Posterior cingulate gyrus (tissue), 11 donors: ENCODE measurements around the gene GRIA1.

ENCODE experiments used
- DNase-seq, 10 donors: peaks; one replicate each; pipeline versions ENCODE4 v3.0.0 to v3.0.0-alpha.2; 2020 to 2021; ENCODE audit warnings: mixed read lengths in 3 of 10
- intact Hi-C: fragments of 100-400 bp; cut with DNase I; formaldehyde crosslinking; loops from one replicate; pipeline ENCODE4 v1.15.1; 2023

GRIA1 gene

DNA sequence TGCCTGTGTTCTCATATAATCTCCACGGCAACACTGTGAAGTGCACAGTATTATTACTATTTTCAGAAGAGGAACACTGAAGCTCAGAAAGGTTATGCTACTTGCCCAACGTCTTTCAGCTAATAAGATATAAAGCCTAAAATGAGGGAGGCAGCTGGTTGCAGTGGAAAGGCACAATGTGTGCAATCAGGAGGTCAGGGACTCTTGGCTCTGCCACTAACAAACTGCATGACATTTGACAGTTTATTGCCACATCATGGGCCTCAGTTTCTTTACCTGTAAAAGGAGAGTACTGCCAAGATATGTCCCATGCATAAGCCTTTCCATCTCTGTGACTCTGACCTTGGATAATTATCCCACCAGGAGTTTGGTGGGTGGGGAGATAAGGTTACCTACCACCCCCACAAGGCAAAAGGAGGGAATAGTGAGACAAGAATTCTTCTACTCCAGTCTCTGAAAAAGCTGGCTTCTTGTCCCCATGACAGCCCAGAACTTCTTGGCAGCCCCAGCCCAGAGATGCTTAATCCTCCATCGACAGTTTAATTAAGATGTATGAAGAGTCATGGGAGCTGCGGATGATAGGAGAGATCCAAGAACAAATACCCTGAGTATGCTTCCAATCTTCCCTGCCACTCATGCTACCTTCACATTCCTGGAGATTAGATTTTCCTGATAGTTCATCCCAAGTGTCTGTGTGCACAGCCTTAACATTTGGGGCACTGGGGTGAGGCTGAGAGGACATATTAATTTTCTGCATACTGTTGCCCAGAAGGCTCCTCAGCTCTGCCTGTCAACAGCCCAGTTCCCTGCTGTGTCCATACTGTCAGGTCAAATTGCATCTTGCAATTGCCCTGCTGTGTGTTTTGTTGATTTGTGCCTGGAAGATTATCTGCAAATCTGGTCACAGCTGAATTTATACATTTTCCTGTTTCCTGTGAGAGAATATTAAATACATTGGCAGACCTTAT lies 277.0 kb downstream of the GRIA1 start:
- intact Hi-C loops = no loop called here
- DNase-seq = no peak

DNA sequence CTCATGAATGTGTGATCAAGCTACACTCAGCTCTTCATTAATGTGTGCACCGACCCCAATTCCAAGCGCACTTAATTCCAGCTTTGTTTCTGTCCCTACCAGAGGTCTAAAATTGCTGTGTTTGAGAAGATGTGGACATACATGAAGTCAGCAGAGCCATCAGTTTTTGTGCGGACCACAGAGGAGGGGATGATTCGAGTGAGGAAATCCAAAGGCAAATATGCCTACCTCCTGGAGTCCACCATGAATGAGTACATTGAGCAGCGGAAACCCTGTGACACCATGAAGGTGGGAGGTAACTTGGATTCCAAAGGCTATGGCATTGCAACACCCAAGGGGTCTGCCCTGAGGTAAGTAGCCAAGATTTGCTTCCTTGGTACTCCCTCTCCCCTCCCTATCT lies 279.6 kb downstream of the GRIA1 start:
- no peak for DNase-seq
- intact Hi-C loops = no loop called here

GRCh38 chr5:153774686-153775085 lies 284.2 kb downstream of the GRIA1 start:
- intact Hi-C loops = no loop called here
- DNase-seq = no peak

DNA sequence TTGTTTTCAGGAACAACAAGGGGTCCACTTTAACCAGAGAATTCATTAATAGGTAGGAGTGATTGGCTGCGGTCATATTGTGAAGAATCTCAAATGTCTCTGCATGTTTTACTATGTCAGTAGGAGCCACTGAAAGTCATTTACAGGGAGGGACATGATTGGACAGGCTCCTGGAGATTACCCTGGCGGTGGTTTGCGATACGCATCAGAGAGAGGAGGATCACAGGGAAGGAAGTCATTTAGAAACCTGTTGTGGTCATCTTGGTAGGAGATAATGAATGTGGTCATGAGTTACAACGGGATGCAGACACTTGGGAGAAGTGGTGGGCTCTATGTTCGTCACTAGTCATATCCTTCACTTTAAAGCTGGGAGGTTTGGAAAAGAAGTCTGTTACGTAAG lies 285.5 kb downstream of the GRIA1 start:
- intact Hi-C loops = no loop called here
- no peak for DNase-seq

DNA sequence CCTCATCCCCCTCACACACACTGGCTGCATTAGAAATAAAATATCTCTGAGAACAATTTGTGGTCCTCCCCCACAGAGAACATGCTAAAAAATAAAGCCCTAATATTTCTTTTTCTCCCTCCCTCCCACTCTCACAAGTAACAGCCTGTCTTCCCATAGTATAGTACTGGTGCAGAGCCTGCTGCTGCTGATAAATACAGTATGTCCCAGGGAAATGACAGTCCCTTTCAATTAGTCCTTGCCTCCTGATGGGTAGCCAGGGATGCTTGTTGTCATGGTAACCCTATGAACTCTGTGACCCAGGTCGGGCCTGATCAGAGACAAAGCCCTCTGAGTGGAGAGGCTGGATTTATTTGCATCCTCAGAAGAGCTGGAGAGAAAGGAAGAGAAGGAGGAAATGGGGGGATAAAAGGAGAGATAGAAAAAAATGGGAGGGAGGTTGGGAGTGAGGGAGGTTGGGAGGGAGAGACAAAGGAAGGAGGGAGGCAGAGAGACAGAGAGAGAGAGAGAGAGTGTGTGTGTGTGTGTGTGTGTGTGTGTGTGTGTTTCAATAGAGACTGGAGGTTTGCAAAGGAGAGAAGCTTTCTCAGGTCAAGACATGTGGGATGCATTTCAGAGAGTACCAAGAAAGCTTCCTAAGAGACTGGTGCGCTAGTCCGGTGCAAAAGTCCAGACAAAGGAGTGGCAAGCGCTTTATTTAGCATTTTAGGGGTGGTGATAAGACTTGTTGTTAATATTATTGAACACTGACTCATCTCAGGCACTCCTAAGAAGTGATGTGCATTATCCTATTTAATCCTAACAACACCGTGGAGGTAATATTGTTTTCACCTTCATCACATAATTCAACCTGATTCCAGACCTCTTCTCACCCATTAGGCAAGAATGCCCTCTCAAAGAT lies 287.5 kb downstream of the GRIA1 start:
- DNase-seq = no peak
- intact Hi-C loops = no loop called here

DNA sequence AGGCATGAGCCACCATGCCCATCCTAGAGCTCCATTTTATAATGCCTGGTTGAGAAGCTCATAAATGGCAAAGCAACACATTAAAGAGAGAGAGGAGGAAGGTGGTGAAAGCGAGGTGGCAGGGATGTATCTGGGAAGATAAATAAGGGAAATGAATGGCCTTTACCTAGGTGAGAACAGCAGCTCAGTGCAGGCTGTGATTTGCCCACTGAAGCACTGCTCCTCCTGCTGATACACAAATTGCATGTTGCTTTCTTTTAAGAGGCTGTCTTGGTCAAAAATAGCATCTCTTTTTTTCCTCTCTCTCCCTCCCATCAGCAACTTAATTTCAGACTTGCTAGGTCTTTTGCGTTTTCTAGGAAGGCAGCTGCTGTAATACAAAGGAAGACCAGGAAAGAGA lies 289.4 kb downstream of the GRIA1 start:
- intact Hi-C loops = no loop called here
- no peak for DNase-seq

- DNase-seq = no peak
- intact Hi-C loops = no loop called here
These were observed 290.6 kb downstream of the GRIA1 start for GRCh38 chr5:153780876-153781705.

- no peak for DNase-seq
- intact Hi-C loops = no loop called here
These were observed 292.3 kb downstream of the GRIA1 start for GRCh38 chr5:153782589-153783361.

- intact Hi-C loops = no loop called here
- DNase-seq = no peak
These were observed 292.8 kb downstream of the GRIA1 start for GRCh38 chr5:153783362-153783658.

GRCh38 chr5:153784277-153784676 lies 293.8 kb downstream of the GRIA1 start:
- intact Hi-C loops = no loop called here
- no peak for DNase-seq

DNA sequence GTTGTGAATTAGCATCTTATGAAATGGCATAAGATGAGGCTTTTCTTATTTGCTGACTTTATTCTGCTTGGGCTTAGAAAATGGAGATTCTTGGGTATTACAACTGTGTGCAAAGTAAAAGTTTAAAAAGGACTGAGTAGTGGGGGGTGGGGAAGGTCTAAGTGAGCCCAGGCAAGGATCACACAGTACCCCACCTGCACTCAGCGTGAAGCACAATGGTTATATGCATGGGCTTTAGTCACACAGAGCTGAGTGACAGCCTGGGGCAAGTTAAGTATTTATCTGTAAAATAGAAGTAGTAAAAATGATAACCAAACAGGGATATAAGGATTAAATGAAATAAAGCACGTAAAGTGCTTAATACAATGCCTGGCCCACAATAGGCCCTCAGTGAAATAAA lies 300.9 kb downstream of the GRIA1 start:
- intact Hi-C loops = no loop called here
- no peak for DNase-seq

DNA sequence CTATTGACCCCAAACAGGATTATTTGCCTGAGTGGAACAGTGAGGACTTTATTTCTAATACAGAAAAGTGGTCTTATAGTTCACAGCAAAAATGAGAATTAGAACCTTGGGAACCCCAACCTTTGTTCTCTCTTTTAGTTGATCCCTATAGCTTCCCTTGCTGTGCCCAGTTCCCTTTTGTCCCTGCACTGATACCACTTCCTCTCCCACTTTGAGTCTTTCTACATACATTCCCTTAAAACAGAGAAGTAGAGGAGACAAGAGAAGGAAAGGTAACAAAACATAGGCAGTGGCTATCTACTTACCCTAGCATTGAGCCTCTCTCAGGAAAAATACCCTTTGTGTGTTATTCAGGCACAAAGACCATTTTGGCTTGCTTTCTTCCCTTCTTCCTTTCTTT lies 301.8 kb downstream of the GRIA1 start:
- intact Hi-C loops = no loop called here
- DNase-seq = no peak

DNA sequence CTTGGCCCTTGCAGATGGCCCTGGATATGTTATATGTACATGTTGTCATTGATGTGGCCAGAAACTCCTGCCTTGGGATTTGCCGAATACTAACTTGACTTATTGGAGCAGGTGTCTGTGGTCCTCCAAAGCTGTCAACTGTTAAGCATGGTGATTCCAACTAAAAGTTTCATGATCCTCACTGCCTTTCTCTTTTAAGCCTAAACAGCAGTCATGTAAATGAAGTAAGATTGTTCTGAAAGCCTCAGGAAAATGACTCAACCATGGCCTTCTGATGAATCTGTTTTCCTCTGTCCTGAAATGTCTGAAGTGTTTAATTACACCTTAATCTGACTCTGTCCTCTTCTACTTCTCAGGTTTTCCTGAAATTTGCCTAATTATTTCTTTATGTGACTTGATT lies 303.2 kb downstream of the GRIA1 start:
- no peak for DNase-seq
- intact Hi-C loops = no loop called here

DNA sequence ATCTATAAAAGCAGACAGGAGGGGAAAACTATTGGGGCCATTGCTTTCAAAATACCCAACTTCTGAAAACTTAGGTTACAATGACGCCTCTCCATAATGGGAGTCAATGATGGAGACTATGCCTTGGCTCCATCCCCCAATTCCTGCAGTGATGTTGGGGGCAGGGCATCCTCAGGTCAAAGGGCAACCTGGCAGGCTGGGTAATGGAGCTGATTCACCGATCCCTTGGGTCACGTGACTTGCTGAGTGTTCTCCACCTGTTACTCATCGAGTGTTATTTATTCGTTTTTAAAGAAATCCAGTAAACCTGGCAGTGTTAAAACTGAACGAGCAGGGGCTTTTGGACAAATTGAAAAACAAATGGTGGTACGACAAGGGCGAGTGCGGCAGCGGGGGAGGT lies 303.9 kb downstream of the GRIA1 start:
- DNase-seq = no peak
- intact Hi-C loops = no loop called here

GRCh38 chr5:153796527-153796926 lies 306.1 kb downstream of the GRIA1 start:
- no peak for DNase-seq
- intact Hi-C loops = no loop called here

GRCh38 chr5:153797484-153797883 lies 307.0 kb downstream of the GRIA1 start:
- DNase-seq = no peak
- intact Hi-C loops = no loop called here

DNA sequence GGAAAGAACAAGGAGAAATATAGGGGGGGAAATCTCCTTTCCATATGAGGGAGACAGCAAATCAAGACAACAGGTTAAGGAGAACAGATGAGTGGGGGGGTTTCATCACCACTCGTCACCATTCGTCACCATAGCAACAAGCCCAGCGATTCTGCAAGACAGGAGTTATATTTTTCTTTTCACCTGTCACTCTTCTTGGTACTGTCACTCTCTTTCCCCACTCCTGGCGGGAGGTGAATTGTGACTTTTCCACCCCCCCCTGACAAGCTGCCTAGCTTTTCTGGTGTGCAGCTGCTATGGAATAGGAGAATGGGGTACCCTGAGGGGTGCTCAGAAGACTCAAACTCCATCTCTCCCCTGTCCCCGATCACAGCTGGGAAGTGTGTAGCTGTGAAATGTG lies 308.4 kb downstream of the GRIA1 start:
- DNase-seq = no peak

DNA sequence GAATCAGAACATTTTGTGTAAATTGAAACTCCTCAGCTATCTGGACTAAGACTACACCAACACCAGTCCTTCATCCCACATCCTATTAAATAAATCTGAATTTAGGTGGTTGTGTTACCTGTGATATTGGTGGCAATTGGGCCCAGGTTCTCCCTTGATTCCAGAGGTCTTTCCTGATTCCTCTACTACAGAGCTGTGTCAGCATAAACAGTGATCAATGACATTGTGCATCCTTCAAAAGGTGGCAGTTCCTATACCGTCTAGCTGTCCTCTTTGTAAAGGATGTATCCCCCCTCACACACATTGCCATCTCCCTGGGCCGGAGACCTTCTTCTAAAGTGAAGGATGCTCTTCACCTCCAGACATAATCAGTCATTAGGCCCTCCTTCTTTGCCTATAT lies 309.0 kb downstream of the GRIA1 start:
- no peak for DNase-seq
- intact Hi-C loops = no loop called here

More for the DNA sequence above, 308.4 kb downstream of the GRIA1 start:
- intact Hi-C loops = no loop called here

- DNase-seq = no peak
- intact Hi-C loops = no loop called here
These were observed 311.8 kb downstream of the GRIA1 start for GRCh38 chr5:153802050-153802821.
